ENCODE data around the gene CASK.
"Not testable (repeated sequence)": the region's sequence is repeated elsewhere in the genome, so short reads cannot be mapped to it uniquely, and the experiment has no call there.

The CASK gene

GRCh38 chrX:41543025-41543424 lies 380.3 kb downstream of the CASK start:
- no peak for DNase-seq

GRCh38 chrX:41542536-41542935 lies 380.8 kb downstream of the CASK start:
- no peak for DNase-seq

- no peak for DNase-seq
These were observed 381.2 kb downstream of the CASK start for GRCh38 chrX:41542135-41542534.

- DNase-seq, result no peak
These were observed 382.0 kb downstream of the CASK start for GRCh38 chrX:41541386-41541785.

DNA sequence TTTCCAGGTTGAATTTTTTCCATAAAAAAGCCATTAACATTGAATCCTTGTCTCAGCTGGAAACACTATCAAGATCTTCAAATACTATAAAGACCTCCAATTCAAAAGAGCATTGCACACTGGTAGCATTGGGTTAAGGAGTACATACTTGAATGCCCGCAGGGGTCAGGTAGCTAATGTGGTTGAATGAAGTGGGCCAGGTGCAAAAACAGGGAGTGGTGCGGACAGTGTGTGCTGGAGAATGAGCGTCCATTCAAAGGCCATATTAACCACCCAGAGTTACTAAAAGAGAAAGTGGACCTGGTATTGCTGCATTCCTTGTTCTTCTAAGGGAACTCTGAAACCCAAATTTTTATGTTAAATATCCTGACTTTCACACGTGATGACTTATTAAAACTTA lies 384.6 kb downstream of the CASK start:
- no peak for DNase-seq

DNA sequence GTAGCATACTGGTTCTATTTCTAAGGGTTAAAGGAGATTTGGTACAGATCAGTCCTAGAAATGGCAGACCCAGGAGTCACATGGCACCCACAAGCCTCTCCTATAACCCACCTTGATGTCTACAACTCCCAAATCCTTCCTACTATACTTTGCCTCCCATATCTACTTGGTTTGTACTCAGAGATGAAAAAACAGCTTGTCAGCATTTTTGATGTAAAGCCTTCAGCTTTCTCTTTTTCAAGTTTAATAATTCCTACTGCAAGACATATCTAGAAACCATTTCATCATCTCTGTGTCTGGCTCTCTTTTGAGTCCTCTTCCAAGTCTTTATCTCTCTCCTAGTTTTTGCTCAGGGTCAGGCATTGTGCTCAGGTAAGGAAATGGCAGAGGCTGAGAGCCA lies 393.3 kb downstream of the CASK start:
- DNase-seq, result no peak

GRCh38 chrX:41529221-41529620 lies 394.1 kb downstream of the CASK start:
- no peak for DNase-seq

GRCh38 chrX:41528784-41529183 lies 394.6 kb downstream of the CASK start:
- DNase-seq, result no peak

DNA sequence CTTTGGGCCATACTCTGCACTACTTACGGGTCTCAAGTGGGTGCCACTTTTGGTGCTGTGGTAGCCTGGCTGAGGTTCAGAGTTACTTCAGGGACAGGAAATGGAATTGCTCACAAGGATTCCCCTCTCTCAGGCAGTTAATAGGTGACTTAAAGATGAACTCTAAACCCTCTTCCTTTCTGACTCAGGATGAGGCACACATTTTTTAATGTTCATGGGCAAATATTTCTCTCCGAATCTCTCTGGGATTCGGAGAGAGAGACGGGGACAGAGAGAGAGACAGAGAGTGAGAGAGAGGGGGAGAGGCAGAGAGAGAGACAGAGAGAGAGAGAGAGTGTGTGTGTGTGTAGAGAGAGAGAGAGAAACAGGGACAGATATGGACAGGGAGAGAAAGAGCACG lies 396.4 kb downstream of the CASK start:
- DNase-seq, result no peak

DNA sequence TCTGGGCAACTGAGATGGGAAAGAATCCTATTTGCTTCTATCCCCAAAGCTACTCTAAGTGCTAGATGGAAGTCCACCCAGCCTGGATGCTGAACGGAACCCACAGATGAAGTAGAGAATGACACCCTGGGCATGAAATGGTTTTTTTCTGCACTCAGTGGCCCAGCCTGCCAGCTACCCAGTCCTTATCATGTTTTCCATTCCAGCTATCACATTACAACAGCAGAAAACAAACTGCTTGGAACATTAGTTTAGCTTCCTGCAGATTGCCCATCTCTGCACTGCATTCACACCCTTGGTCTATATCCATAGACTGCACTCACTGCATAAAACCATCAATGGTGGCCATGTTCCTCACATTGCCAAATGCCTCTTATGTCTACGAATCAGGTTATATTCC lies 397.1 kb downstream of the CASK start:
- no peak for DNase-seq

GRCh38 chrX:41522671-41523070 lies 400.7 kb downstream of the CASK start:
- DNase-seq, result no peak

DNA sequence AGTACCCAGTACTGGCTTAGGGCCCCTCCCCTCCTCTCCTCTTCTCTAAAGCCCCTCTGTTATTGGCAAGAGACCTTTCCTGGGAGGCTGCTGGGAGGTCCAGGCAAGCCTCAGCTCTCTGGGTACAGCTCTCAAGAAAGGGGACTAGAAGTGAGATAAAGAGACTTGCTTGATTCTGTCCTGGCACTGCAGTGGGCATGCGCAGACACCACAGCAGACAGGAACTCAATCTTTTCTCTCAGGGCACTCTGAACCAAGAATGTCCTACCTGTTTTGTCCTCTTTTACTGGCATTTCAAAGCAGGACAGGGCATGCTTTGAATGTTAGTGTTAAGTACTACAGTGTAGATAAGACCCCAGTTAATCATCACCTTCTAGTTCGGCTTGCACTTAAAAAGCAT lies 401.3 kb downstream of the CASK start:
- DNase-seq, result no peak

- DNase-seq, result no peak
These were observed 403.9 kb downstream of the CASK start for GRCh38 chrX:41519468-41519867.

DNA sequence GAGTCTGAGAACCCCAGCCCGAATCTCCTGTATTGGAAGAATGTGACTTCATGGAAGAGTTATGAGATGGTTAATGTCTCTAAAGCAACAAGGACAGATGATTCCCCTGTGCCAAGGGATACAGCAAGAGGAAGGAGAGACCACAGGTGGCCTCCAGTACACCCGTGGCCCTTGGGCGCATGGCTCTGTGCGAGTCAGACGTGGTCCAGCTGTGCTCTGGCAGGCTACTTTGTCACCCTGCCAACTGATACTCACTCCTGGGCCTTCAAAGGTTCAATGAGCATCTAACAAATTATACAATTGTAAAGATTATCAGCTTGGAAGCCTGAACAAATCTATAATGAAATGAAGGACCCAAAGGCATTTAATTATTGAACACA lies 404.5 kb downstream of the CASK start:
- DNase-seq, result no peak

DNA sequence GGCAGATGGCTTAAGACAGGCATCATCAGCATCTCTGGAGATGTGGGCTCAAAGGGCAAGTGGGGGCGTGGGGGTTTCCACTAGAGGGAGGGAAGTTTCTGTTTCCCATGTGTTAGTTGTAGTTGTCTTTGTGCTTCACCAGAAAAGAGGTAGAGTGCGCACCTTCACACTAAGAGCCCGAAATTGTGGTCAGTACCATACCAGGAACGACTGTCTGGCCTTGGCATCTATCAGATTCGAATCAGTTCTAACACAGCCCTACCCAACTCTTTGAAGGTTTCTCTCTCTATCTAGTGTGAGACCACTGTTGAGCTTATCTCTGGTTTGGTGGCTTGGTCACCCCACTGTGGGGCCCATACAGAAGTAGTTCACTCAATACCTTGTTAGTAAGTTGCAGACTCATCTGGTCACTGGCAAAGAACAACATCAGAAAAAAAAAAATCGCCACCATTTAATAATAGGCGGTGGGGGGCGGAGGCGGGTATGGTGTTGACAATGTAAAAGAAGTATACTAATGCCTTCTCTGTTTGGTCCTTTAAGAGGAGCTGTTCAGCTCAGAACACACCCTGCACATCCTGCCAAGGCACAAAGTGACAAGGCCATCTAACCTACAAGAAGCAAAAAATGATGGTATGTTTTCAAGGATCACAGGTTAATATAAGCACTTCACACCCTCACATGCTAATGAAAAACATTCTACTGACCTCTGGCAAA lies 405.1 kb downstream of the CASK start:
- DNase-seq, result no peak

GRCh38 chrX:41516999-41517765 lies 406.2 kb downstream of the CASK start:
- DNase-seq, result no peak

DNA sequence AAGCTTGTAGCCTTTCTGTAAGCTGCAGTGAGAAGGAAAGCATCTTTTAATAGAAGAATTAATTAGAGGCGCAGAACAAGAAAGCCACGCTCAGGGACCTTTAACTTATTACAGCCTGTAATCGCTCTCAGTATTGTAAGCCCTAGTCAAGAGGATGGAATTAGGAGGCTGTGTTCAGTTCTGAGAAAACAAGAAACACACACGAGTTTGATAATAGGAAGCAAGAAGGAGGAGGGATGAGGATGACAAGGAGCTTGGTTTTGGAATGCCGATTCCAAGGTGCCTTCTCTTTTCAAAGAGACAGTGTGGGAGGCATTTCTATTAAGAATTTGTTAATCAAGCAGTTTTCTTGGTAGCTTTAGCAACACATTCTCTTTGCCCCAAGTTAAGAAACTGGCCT lies 406.9 kb downstream of the CASK start:
- no peak for DNase-seq

GRCh38 chrX:41515376-41515775 lies 408.0 kb downstream of the CASK start:
- no peak for DNase-seq

GRCh38 chrX:41514179-41514578 lies 409.2 kb downstream of the CASK start:
- DNase-seq, result no peak

DNA sequence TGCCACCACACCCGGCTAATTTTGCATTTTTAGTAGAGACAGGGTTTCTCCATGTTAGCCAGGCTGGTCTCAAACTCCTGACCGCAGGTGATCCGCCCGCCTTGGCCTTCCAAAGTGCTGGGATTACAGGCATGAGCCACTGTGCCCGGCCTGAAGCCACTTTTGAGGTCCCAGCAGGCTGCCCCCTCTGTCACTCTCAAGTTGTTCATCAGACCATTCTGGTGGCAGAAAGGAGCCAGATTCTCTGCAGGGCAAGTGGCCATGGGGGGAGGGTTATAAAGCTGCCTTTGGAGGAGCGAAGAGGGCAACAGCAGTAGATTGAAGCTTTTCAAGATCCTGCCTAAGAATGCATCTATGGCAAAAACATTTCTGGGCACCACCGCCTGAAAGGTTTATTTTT lies 410.5 kb downstream of the CASK start:
- not testable (repeated sequence) for DNase-seq

- no peak for DNase-seq
These were observed 411.0 kb downstream of the CASK start for GRCh38 chrX:41512394-41512793.

DNA sequence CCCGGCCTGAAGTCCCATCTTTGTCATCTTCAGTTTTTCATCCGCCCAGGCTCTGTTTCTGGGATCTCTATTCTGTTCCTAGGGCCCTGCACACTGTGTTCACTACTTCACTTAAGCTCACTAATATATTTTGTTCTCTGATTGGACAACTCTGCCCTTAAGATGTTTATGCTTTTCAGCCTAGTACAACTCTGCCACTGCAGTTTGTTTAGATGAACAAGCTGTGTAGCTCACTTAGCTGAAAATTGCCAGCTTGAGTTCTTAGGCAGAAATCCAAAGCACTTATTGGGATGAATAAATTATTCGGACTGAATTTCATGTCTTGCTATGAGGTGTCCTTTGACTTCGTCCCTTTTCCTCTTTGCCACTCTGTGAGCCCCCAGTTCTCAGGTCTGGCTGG lies 415.4 kb downstream of the CASK start:
- DNase-seq, result no peak

- no peak for DNase-seq
These were observed 421.4 kb downstream of the CASK start for GRCh38 chrX:41502004-41502403.

DNA sequence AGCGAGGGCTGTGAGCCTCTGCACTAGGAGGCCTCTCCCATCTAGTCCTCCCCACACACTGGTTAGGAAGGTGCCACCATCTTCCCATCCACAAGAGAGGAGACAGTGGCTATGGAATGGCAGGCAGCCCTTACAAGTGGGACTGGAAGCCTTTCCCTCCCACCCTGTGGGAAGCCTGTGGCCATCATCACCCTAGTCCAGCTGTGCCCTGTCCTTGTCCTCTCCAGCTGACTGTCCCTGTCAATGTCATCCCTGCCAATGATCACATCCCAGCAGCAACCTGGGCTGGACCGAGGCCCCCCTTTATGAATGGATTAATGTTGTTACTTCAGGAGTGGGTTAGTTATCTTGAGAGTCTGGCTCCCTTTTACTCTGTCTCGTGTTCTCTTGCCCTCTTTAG lies 423.4 kb downstream of the CASK start:
- DNase-seq, result no peak

GRCh38 chrX:41499195-41499594 lies 424.2 kb downstream of the CASK start:
- no peak for DNase-seq
